Prostate gland (tissue), 2 donors: ENCODE measurements around the gene VPS13C.

Experiments
- CTCF ChIP-seq, 4 experiments: fragments of 200-600 bp in 2 of 4; fragments of 450-650 bp in 2 of 4; sonication (generic) in 2 of 4; IDR thresholded peaks; 1 replicate in 3 of 4; 2 replicates in 1 of 4; pipeline ENCODE4 v1.5.1; 2016 to 2019; ENCODE audit warnings: antibody characterized with exemption in 4 of 4, mild to moderate bottlenecking in 2 of 4, moderate library complexity in 2 of 4
- POLR2A ChIP-seq: fragments of 450-650 bp; IDR thresholded peaks from one replicate; pipeline ENCODE4 v1.6.1; 2016; ENCODE audit warnings: antibody characterized with exemption, mild to moderate bottlenecking
- POLR2AphosphoS5 ChIP-seq: sonication (generic); formaldehyde crosslinking; IDR thresholded peaks from one replicate; pipeline ENCODE4 v1.6.1; 2017; ENCODE audit warnings: antibody characterized with exemption

- TF ChIP-seq CTCF (IDR thresholded peaks at IDR 0.05) (no peak), POLR2A (no peak), POLR2AphosphoS5 (no peak)
These were observed 233.1 kb downstream of the VPS13C start for GRCh38 chr15:61827131-61827530.
